ENCODE data around the gene ACSBG1. TPM values are rescaled to one million over a fixed set of nuclear protein-coding genes. Genes with fewer than 3 reads are reported as not detected.

Gene ACSBG1
- total RNA-seq, 2 donors from 2014 or later: 0.27 to 1.2 TPM

- Mint-ChIP-seq H3K4me3 (no peak overlapping the region), H3K36me3 (ENCODE audit: low read depth) (peaks cover 4% of the 10 kb centered on the region), H3K27ac (no peak overlapping the region), H3K9me3 (no peaks in the 10 kb centered on the region), H3K4me1 (peaks cover 24% of the 10 kb centered on the region), H3K27me3 (ENCODE audit: insufficient read depth) (no peaks in the 10 kb centered on the region)
- TF ChIP-seq, protein P1, sequence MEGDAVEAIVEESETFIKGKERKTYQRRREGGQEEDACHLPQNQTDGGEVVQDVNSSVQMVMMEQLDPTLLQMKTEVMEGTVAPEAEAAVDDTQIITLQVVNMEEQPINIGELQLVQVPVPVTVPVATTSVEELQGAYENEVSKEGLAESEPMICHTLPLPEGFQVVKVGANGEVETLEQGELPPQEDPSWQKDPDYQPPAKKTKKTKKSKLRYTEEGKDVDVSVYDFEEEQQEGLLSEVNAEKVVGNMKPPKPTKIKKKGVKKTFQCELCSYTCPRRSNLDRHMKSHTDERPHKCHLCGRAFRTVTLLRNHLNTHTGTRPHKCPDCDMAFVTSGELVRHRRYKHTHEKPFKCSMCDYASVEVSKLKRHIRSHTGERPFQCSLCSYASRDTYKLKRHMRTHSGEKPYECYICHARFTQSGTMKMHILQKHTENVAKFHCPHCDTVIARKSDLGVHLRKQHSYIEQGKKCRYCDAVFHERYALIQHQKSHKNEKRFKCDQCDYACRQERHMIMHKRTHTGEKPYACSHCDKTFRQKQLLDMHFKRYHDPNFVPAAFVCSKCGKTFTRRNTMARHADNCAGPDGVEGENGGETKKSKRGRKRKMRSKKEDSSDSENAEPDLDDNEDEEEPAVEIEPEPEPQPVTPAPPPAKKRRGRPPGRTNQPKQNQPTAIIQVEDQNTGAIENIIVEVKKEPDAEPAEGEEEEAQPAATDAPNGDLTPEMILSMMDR (conservative IDR thresholded peaks at IDR 0.05): no peak
- Histone ChIP-seq H3K27me3 (ENCODE audit: control insufficient read depth, insufficient read depth, low read length, poor library complexity, severe bottlenecking) (no peaks in the 10 kb centered on the region), H3K27ac (ENCODE audit: low read depth, low read length) (no peak overlapping the region), H3K4me1 (ENCODE audit: control insufficient read depth, insufficient read depth, low read length) (no peaks in the 10 kb centered on the region), H3K4me3 (ENCODE audit: low read length) (no peak overlapping the region), H3K9me3 (ENCODE audit: control insufficient read depth, low read length) (no peaks in the 10 kb centered on the region), H3K36me3 (ENCODE audit: control insufficient read depth, insufficient read depth, low read length) (no peaks in the 10 kb centered on the region), H3K9ac (ENCODE audit: extremely low read depth, low read length, poor library complexity, severe bottlenecking) (no peak overlapping the region)
- WGBS, 2 experiments (ENCODE audit: insufficient coverage in 1 of 2, insufficient read length in 1 of 2): 90 to 95% methylated on average over 2 of the region's 2 CpGs
- DNase-seq: no peak
Measured at GRCh38 chr15:78127882-78128281, 106.5 kb downstream of the ACSBG1 start.

GRCh38 chr15:78125267-78125666, 109.1 kb downstream of the ACSBG1 start:
- DNase-seq: no peak
- Histone ChIP-seq H3K9ac (ENCODE audit: extremely low read depth, low read length, poor library complexity, severe bottlenecking) (no peak overlapping the region), H3K27ac (ENCODE audit: low read depth, low read length) (no peak overlapping the region), H3K4me1 (ENCODE audit: control insufficient read depth, insufficient read depth, low read length) (no peaks in the 10 kb centered on the region), H3K27me3 (ENCODE audit: control insufficient read depth, insufficient read depth, low read length, poor library complexity, severe bottlenecking) (no peaks in the 10 kb centered on the region), H3K36me3 (ENCODE audit: control insufficient read depth, insufficient read depth, low read length) (no peaks in the 10 kb centered on the region), H3K4me3 (ENCODE audit: low read length) (no peak overlapping the region), H3K9me3 (ENCODE audit: control insufficient read depth, low read length) (no peaks in the 10 kb centered on the region)
- H3K27me3 Mint-ChIP-seq (ENCODE audit: insufficient read depth): no peaks in the 10 kb centered on the region
- peaks cover 20% of the 10 kb centered on the region for H3K4me1 Mint-ChIP-seq
- TF ChIP-seq, protein P1 (conservative IDR thresholded peaks at IDR 0.05): no peak
- no peak overlapping the region for H3K4me3 Mint-ChIP-seq
- peaks cover 7% of the 10 kb centered on the region for H3K36me3 Mint-ChIP-seq (ENCODE audit: low read depth)
- 89 to 100% methylated on average over 1 to 3 of the region's 3 CpGs for WGBS, 2 experiments (ENCODE audit: insufficient coverage in 1 of 2, insufficient read length in 1 of 2)
- H3K9me3 Mint-ChIP-seq: no peaks in the 10 kb centered on the region
- H3K27ac Mint-ChIP-seq: no peak overlapping the region

DNA sequence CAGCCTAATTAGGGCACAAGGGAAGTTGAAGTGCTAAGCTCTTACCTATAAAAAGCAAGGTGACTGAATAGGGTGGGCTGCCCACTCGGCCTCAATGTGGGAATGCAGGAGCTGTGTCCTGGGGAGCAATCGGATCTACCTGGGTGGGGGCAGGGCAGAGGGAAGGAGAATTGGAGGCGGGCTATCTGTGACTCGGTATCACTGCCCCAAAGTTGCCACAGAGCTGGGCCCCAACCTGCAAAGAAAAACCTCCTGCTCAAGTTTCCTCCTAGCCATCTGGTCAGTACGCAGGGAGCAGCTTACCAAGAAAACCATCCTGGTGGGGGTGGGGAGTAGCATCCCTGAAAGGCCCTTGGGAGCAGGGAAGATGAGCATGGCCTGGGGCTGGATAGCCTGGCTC, 113.8 kb downstream of the ACSBG1 start:
- Histone ChIP-seq H3K36me3 (ENCODE audit: control insufficient read depth, insufficient read depth, low read length) (no peaks in the 10 kb centered on the region), H3K27ac (ENCODE audit: low read depth, low read length) (no peak overlapping the region), H3K4me1 (ENCODE audit: control insufficient read depth, insufficient read depth, low read length) (no peaks in the 10 kb centered on the region), H3K9ac (ENCODE audit: extremely low read depth, low read length, poor library complexity, severe bottlenecking) (no peak overlapping the region), H3K4me3 (ENCODE audit: low read length) (no peak overlapping the region), H3K27me3 (ENCODE audit: control insufficient read depth, insufficient read depth, low read length, poor library complexity, severe bottlenecking) (no peaks in the 10 kb centered on the region), H3K9me3 (ENCODE audit: control insufficient read depth, low read length) (no peaks in the 10 kb centered on the region)
- Mint-ChIP-seq H3K27me3 (ENCODE audit: insufficient read depth) (no peaks in the 10 kb centered on the region), H3K36me3 (ENCODE audit: low read depth) (peaks cover 8% of the 10 kb centered on the region), H3K4me1 (peaks cover 7% of the 10 kb centered on the region), H3K27ac (peak overlapping the region; percentile 52), H3K4me3 (no peak overlapping the region), H3K9me3 (no peaks in the 10 kb centered on the region)
- DNase-seq: no peak
- 73 to 80% methylated on average over 1 to 5 of the region's 5 CpGs for WGBS, 2 experiments (ENCODE audit: insufficient coverage in 1 of 2, insufficient read length in 1 of 2)
- TF ChIP-seq, protein P1 (conservative IDR thresholded peaks at IDR 0.05): no peak

Other genes with a start within 250 kb of the ACSBG1 start
- 10 to 100 TPM; 13.8 to 23.8 TPM for gene TBC1D2B, start 156.9 kb downstream of the ACSBG1 start, total RNA-seq
- gene SH2D7, start 142.0 kb downstream of the ACSBG1 start, total RNA-seq: not detected
- 10 to 100 TPM; 40.6 to 41.7 TPM for gene CIB2, start 103.1 kb downstream of the ACSBG1 start, total RNA-seq
- 10 to 100 TPM; 34.2 to 43.2 TPM for gene IDH3A, start 85.2 kb downstream of the ACSBG1 start, total RNA-seq
- 10 to 100 TPM in 1 of 2 donors, 1 to 10 TPM in 1; 4.9 to 18.5 TPM for gene DNAJA4, start 30.0 kb upstream of the ACSBG1 start, total RNA-seq
- 10 to 100 TPM; 46.3 to 55.4 TPM for gene SKIC8, start 65.0 kb upstream of the ACSBG1 start, total RNA-seq
- gene CRABP1, start 105.8 kb upstream of the ACSBG1 start, total RNA-seq: 100 to 1,000 TPM; 103 TPM
- 10 to 100 TPM; 81.4 to 92.6 TPM for gene IREB2, start 203.7 kb upstream of the ACSBG1 start, total RNA-seq

All from endodermal cell (in vitro differentiated cells).